Erythroblast (primary cell): ENCODE data around the gene ADAD1.

Experiments used
- DNase-seq, 2 experiments: peaks; one replicate each; lab custom pipeline; 2025; lab: John Stamatoyannopoulos, UW
- GATA1 ChIP-seq: IDR thresholded peaks from 2 replicates; pipeline ENCODE4 v1.6.1; 2011; ENCODE audit warnings: low read depth, mild to moderate bottlenecking, control low read depth, low read length, moderate library complexity
- POLR2A ChIP-seq: IDR thresholded peaks from 2 replicates; pipeline ENCODE4 v1.6.1; 2011; ENCODE audit warnings: mild to moderate bottlenecking, low read length

Gene ADAD1

DNA sequence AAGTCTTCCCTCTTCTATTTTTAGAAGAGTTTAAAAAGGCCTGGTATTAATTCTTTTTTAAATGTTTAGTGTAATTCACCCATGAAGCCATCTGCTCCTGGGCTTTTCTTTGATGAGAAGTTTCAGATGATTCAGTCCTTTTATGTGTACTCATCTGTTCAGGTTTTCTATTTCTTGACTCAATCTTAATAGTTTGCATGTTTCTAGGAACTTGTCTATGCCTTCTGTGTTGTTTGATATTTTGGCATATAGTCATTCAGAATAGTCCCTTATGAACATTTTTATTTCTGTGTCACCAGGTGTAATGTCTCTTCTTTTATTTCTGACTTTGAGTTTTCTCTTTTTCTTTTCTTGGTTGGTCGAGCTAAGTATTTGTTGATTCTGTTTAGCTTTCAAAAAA lies 97.9 kb downstream of the ADAD1 start:
- no peak for DNase-seq
- TF ChIP-seq POLR2A: no peak
- TF ChIP-seq GATA1: no peak
